Thymus (tissue), 11 donors: Measurements from ENCODE around the gene LMTK3. TPM values are rescaled to one million over a fixed set of nuclear protein-coding genes. Genes with fewer than 3 reads are reported as not detected.
"Not testable (repeated sequence)": the region's sequence is repeated elsewhere in the genome, so short reads cannot be mapped to it uniquely, and the experiment has no call there.

Experiments used
- DNase-seq, 9 donors: peaks; one replicate each; pipeline ENCODE4 v3.0.0-alpha.2; 2013; ENCODE audit warnings: low spot score in 9 of 9, low read depth in 6 of 9, missing footprints in 1 of 9
- H3K27ac ChIP-seq, 2 donors: one replicate each; pipeline ENCODE4 v1.5.1; 2013; ENCODE audit warnings: control low read depth in 1 of 2, low read depth in 1 of 2, low read length in 1 of 2, mild to moderate bottlenecking in 1 of 2, moderate library complexity in 1 of 2
- H3K27me3 ChIP-seq, 2 donors: one replicate each; pipeline ENCODE4 v1.5.1; 2013; ENCODE audit warnings: low read length in 1 of 2; ENCODE audit not compliant: control insufficient read depth in 2 of 2, insufficient read depth in 1 of 2
- H3K36me3 ChIP-seq, 2 donors: one replicate each; pipeline ENCODE4 v1.5.1; 2013; ENCODE audit warnings: low read length in 1 of 2, mild to moderate bottlenecking in 1 of 2, moderate library complexity in 1 of 2; ENCODE audit not compliant: control insufficient read depth in 2 of 2, insufficient read depth in 2 of 2
- H3K4me1 ChIP-seq, 2 donors: one replicate each; pipeline ENCODE4 v1.5.1; 2013; ENCODE audit warnings: low read length in 2 of 2; ENCODE audit not compliant: control insufficient read depth in 2 of 2, insufficient read depth in 2 of 2
- H3K4me3 ChIP-seq, 2 donors: one replicate each; pipeline ENCODE4 v1.5.1; 2013; ENCODE audit warnings: low read length in 2 of 2, control low read depth in 1 of 2, mild to moderate bottlenecking in 1 of 2
- H3K9me3 ChIP-seq, 2 donors: one replicate each; pipeline ENCODE4 v1.5.1; 2013; ENCODE audit warnings: low read length in 1 of 2, mild to moderate bottlenecking in 1 of 2; ENCODE audit not compliant: control insufficient read depth in 2 of 2, insufficient read depth in 1 of 2
- WGBS: extraction: QIAGEN DNeasy Blood & Tissue Kit; methylation state at CpG from one replicate; pipeline ENCODE4 v1.1.7; 2013; 5-methylcytosine and 5-hydroxymethylcytosine counted together
- polyA plus RNA-seq: library from polyadenylated mRNA; stranded (reverse); fragments of 200-250 nt; gene quantifications from one replicate; pipeline ENCODE4 v1.2.3, GENCODE V29; 2013
- total RNA-seq: library from RNA; stranded (reverse); fragments of 120-200 nt; gene quantifications from one replicate; pipeline ENCODE4 v1.2.4, GENCODE V29; 2013
- donor health status: healthy.

Gene LMTK3
- total and polyA plus RNA-seq, 2 donors = 0.19 to 1.5 TPM

- 95% methylated on average over 6 of the region's 6 CpGs for WGBS
- H3K9me3 ChIP-seq = peaks cover 0 to 4% of the 10 kb centered on the region in 2 donors
- H3K36me3 ChIP-seq = no peaks in the 10 kb centered on the region
- H3K4me1 ChIP-seq = peaks cover 14 to 25% of the 10 kb centered on the region in 2 donors
- no peak overlapping the region for H3K27ac ChIP-seq
- no peak overlapping the region for H3K4me3 ChIP-seq
- no peak for DNase-seq
- H3K27me3 ChIP-seq = peaks cover 19 to 46% of the 10 kb centered on the region in 2 donors
These were observed 24.1 kb downstream of the LMTK3 start for GRCh38 chr19:48487544-48487943.

- H3K4me3 ChIP-seq, H3K9me3 ChIP-seq, H3K36me3 ChIP-seq, H3K27ac ChIP-seq, DNase-seq: not testable (repeated sequence)
- Histone ChIP-seq H3K4me1 (peaks cover 11 to 25% of the 10 kb centered on the region in 2 donors), H3K27me3 (peaks cover 12 to 37% of the 10 kb centered on the region in 2 donors)
- 92% methylated on average over 10 of the region's 10 CpGs for WGBS
These were observed 24.9 kb downstream of the LMTK3 start for GRCh38 chr19:48486706-48487105.

- Histone ChIP-seq H3K36me3 (peaks cover 0 to 1% of the 10 kb centered on the region in 2 donors), H3K4me1 (peaks cover 11 to 27% of the 10 kb centered on the region in 2 donors), H3K27ac (no peak overlapping the region), H3K27me3 (peaks cover 1 to 21% of the 10 kb centered on the region in 2 donors), H3K4me3 (no peak overlapping the region), H3K9me3 (no peaks in the 10 kb centered on the region)
- 94% methylated on average over 37 of the region's 37 CpGs for WGBS
- no peak for DNase-seq
These were observed 26.6 kb downstream of the LMTK3 start for GRCh38 chr19:48484931-48485612.

DNA sequence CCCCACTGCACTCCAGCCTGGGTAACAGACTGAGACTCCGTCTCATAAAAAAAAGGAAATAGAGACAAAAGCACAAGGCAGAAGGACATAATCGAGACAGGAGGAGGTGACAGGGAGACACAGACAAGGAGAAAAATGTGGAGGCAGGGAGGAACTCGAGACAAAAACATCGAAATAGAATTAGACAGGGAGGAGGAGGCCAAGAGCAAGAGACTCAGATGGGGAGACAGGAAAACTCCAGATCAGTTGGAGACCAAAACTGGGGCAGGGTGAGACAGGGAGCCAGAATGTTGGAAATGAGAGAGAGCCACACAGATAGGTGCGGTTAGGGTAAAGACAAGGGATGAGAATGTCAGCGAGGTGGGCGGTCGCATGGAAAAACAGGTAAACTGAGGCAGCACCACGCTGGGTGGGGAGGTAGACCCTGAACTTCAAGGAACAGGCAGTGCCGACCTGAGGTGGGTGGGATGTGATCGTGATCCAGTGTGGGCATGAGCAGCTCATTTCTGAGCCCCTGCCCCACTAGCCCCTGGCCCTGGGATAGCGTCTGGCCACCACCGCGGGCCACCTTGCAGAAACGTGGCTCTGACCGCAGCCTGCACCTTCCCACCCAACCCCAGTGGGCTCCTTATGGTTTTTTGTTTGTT is 27.3 kb downstream of the LMTK3 start:
- 95% methylated on average over 16 of the region's 16 CpGs for WGBS
- peaks cover 5 to 7% of the 10 kb centered on the region in 2 donors for H3K36me3 ChIP-seq
- no peaks in the 10 kb centered on the region for H3K9me3 ChIP-seq
- peaks cover 11 to 26% of the 10 kb centered on the region in 2 donors for H3K4me1 ChIP-seq
- no peak overlapping the region for H3K27ac ChIP-seq
- no peak overlapping the region for H3K4me3 ChIP-seq
- no peak for DNase-seq
- H3K27me3 ChIP-seq = peaks cover 0 to 15% of the 10 kb centered on the region in 2 donors

DNA sequence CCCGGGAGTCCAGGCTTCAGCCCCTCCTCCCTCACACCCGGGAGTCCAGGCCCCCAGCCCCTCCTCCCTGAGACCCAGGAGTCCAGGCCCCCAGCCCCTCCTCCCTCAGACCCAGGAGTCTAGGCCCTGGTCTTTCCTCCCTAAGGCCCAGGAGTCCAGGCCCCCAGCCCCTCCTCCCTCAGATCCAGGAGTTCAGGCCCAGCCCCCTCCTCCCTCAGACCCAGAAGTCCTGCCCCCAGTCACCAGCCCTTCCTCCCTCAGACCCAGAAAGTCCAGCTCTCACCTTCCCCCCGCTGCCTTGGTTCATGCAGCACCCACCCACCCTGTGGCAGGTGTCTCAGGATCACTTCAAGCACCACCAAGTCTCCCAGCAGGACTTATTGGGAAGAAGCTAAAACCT is 28.3 kb downstream of the LMTK3 start:
- 79% methylated on average over 3 of the region's 3 CpGs for WGBS
- H3K27me3 ChIP-seq = peaks cover 0 to 10% of the 10 kb centered on the region in 2 donors
- no peak overlapping the region for H3K4me3 ChIP-seq
- H3K36me3 ChIP-seq = peaks cover 14 to 15% of the 10 kb centered on the region in 2 donors
- H3K4me1 ChIP-seq = peaks cover 11 to 26% of the 10 kb centered on the region in 2 donors
- H3K9me3 ChIP-seq = no peaks in the 10 kb centered on the region
- no peak for DNase-seq
- H3K27ac ChIP-seq = no peak overlapping the region

DNA sequence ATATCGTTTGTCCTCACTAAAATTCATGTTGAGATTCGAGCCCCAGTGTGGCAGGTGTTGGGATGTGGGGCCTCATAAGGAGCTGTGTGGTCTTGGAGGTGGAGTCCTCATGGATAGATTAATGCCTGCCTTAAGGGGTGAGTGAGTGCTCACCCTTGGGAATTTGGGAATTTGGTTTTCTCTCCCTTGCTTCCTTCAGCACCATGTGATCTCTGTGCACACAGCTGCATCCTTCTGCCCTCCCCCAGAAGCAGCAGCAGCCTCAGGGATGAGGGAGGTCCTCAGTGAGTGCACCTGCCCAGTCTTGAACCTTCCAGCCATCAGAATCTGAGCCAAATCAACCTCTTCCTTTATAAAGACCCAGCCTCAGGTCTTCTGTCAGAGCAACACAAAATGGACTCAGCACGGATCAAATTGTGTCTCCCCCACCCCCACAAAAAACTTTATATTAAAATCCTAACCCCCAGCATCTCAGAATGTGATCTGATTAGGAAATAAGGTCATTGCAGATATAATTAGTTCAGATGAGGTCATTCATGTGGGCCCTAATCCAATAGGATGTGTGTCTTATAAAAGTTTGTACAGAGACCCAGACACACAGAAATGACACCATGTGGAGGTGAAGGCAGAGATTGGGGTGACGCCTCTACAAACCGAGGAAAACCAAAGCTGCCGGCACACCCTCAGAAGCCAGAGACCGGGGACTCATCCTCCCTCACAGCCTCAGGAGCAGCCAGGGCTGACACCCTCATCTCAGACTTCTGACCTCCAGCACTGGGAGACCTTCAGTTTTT is 29.6 kb downstream of the LMTK3 start:
- Histone ChIP-seq H3K4me1 (peaks cover 11 to 28% of the 10 kb centered on the region in 2 donors), H3K9me3 (no peaks in the 10 kb centered on the region), H3K4me3 (no peak overlapping the region), H3K27me3 (no peaks in the 10 kb centered on the region), H3K27ac (no peak overlapping the region), H3K36me3 (peaks cover 27 to 28% of the 10 kb centered on the region in 2 donors)
- no peak for DNase-seq
- WGBS = 94% methylated on average over 7 of the region's 7 CpGs

- H3K9me3 ChIP-seq = peaks cover 0 to 1% of the 10 kb centered on the region in 2 donors
- DNase-seq = peak in 3 of 9 donors; percentile 47 to 70 (median 48)
- H3K36me3 ChIP-seq = peaks cover 39 to 40% of the 10 kb centered on the region in 2 donors
- WGBS = 12% methylated on average over 52 of the region's 52 CpGs
- H3K4me1 ChIP-seq = peaks cover 12 to 32% of the 10 kb centered on the region in 2 donors
- peak overlapping the region; percentile 43 to 58 for H3K4me3 ChIP-seq
- no peaks in the 10 kb centered on the region for H3K27me3 ChIP-seq
- H3K27ac ChIP-seq = peak overlapping the region; percentile 60 to 71
These were observed 30.8 kb downstream of the LMTK3 start for GRCh38 chr19:48480558-48481500.

GRCh38 chr19:48480183-48480557 is 31.5 kb downstream of the LMTK3 start:
- peak in 3 of 9 donors; percentile 37 to 63 (median 46) for DNase-seq
- H3K4me1 ChIP-seq = peaks cover 19 to 39% of the 10 kb centered on the region in 2 donors
- WGBS = 26% methylated on average over 32 of the region's 32 CpGs

More at GRCh38 chr19:48480183-48480557, 31.5 kb downstream of the LMTK3 start:
- Histone ChIP-seq H3K4me3 (peak overlapping the region; percentile 43 to 58), H3K27me3 (no peaks in the 10 kb centered on the region), H3K9me3 (peaks cover 0 to 6% of the 10 kb centered on the region in 2 donors), H3K27ac (peak overlapping the region in 1 of 2 donors; percentile 71), H3K36me3 (peaks cover 45 to 46% of the 10 kb centered on the region in 2 donors)
